HG02678 (cell line): ENCODE data around the gene TTC39B.

ENCODE experiments used
- ATAC-seq: cut with Tn5 transposase; IDR thresholded peaks from one replicate; pipeline ENCODE4 v1.9.1; 2021; ENCODE audit warnings: mild to moderate bottlenecking, moderate library complexity; ENCODE audit not compliant: unreplicated experiment

The TTC39B gene

GRCh38 chr9:15137658-15138356 lies 169.2 kb downstream of the TTC39B start:
- no peak for ATAC-seq

DNA sequence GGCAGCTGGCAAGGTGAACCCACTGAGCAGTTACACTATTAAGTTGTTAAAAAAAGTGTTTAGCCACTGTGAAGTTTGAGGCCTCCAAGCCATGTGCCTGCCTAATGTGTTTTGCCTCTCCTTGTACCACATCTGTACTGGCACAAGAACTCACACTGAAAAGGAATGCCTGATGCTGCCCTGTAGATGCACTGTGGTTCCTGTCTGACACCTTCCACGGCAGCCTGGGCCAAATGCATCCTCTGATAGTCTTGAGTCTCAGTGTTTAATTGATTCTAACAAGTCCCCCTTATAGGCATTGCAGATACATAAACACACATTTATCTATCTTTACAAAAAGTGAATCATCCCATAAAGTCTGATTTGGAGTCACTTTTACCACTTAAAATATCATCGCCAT lies 169.9 kb downstream of the TTC39B start:
- ATAC-seq = no peak

DNA sequence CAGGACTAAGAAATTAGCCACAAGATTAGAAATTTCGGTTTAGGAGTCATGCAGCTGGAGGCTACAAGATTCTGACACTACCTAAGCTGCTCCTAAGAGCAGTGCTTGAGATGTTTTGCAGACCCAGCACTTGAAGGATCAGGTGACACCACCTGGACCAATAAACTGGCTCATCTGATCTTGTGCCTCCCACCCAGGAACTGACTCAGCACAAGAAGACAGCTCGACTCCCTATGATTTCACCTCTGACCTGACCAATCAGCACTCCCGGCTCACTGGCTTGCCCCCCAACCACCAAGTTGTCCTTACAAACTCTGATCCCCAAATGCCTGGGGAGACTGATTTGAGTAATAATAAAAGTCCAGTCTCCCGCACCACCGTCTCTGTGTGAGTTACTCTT lies 170.4 kb downstream of the TTC39B start:
- no peak for ATAC-seq

- ATAC-seq = peak; percentile 85
Measured at GRCh38 chr9:15135164-15135792, 171.7 kb downstream of the TTC39B start.

DNA sequence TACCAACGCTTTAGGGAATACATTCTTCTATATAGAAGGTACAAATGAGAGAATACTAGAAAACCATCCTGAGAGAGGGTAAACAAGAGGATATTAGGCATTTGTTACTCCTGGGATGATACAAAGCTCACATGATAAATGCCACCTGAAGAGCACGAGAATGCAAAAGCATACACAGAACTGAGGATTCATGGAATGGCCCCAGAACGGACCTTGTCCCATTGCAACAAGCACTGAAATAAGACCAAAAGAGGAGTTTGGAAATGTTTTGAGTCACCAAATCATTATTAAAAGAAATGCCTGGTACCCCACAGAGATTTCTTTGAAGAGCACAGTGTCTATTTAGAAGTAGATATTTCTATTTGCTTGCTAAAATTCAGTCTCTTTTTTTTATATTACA lies 173.5 kb downstream of the TTC39B start:
- ATAC-seq = no peak

GRCh38 chr9:15132091-15132490 lies 174.9 kb downstream of the TTC39B start:
- ATAC-seq = no peak

DNA sequence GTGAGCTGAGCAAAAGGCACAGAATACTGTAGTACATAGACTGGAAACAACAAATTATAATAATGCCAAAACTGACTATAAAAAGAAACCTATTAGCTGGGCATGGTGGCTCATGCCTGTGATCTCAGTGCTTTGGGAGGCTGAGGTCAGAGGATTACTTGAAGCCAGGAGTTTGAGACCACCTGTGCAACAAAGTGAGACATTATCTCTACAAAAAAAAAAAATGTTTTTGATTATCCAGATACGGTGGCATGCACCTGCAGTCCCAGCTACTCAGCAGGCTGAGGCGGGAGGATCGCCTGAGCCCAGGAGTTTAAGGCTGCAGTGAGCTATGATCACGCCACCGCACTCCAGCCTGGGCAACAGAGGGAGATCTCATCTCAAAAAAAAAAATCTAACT lies 175.9 kb downstream of the TTC39B start:
- ATAC-seq = no peak

DNA sequence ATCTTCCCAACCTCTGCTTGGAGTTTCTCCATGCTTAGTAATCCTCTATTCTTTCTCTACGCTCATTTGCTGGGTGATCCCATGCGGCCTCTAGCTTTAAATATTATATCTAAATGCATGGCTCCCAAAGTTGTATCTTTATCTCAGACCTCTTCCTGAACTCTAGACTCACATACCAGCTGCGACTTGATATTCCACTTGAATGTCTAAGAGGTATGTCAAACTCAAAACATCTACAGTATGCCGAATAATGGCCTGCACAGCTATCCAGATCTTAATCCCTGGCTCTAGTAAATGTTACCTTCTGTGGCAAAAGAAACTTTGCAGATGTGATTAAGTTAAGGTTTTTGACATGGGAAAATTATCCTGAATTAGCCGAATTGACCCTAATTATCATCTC lies 179.2 kb downstream of the TTC39B start:
- ATAC-seq = no peak

- ATAC-seq = no peak
Measured at GRCh38 chr9:15121630-15122029, 185.4 kb downstream of the TTC39B start.

DNA sequence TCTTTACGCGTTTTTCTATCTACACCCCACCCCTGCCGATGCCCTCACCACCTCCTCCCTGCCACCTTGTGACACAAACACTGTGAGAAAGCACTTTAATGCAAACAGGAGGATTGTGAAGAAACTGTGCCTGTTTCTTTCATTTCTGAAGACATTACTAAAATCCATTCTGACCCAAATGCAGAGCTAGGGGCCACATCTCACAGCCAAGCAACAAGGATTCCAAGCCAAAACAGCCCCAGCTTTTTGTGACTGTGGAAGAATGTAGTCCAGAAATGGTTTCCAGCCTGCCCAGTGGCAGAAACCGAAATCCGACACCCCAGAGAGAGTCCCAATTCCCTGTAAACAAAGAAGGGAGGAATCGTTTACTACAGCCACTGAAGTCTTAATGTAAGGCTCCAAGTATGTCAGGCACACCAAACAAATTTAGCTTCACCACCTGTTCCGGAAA lies 190.9 kb downstream of the TTC39B start:
- no peak for ATAC-seq

DNA sequence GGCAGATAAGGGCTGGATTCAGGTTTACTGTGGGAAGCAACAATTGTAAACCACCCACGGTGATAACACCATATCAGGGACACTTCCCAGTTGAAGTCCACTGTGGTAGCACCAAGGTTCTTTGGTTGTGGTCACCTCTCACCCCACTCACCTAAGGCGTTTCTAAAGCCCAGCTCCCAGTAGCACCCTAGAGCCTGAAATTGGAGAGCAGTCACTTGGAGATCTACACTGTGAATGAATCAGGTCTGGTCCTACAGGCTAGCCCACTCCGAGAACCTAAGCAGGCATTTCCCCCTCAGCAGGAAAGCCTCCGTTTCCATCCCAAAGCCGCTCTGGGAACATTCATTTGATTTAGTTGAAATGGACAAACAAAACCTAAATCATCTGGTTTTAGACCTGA lies 191.3 kb downstream of the TTC39B start:
- no peak for ATAC-seq

DNA sequence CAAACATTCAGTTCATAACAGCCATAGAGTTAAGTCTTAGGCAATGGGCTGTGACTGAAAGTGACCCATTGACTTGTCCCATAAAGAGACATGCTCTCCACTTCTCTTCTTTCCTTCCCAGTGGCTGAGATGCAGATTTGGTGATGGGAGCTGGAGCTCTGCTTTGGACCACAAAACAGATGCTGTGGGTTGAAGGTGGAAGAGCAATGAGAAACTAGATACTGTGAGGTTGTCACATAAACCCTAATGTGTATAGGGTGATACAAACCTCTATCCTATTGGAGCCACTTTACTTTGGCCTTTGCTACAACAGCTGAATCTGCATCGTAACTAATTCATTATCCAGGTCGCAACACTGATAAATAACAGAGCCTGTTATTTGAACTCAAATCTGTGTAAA lies 192.0 kb downstream of the TTC39B start:
- no peak for ATAC-seq
